Measurements from ENCODE around the gene HNF4A. TPM values are rescaled to one million over a fixed set of nuclear protein-coding genes. Genes with fewer than 3 reads are reported as not detected.

Gene HNF4A
- total RNA-seq, 2 experiments from 2014 or later = not detected

DNA sequence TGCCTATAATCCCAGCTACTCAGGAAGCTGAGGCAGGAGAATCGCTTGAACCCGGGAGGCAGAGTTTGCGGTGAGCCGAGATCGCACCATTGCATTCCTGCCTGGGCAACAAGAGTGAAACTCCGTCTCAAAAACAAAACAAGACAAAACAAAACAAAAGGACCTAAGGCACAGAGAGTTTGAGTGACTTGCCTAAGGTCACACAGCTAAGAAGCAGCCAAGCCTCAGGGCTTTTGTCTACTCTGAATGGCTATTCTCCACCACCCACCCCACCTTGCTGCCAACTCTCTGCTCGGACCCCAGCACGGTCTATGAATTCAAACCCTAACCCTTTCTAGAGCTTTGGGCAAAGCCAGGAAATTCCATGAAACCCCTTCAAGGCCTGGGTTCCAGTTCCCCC lies 101.1 kb downstream of the HNF4A start:
- CTCF ChIA-PET = no interaction called here
- intact Hi-C loops (cut with DNase I, micrococcal nuclease) = no loop called here
- Mint-ChIP-seq H3K27me3 (peaks cover 4% of the 10 kb centered on the region), H3K27ac (no peak overlapping the region), H3K9me3 (no peaks in the 10 kb centered on the region), H3K4me1 (ENCODE audit: low read depth) (no peaks in the 10 kb centered on the region), H3K4me3 (no peak overlapping the region), H3K36me3 (ENCODE audit: low read depth) (no peaks in the 10 kb centered on the region)
- Histone ChIP-seq H3K27ac (ENCODE audit: low read depth in 1 of 2, low read length in 2 of 2) (no peak overlapping the region), H3K4me1 (ENCODE audit: insufficient read depth, low read length) (no peaks in the 10 kb centered on the region), H3K4me3 (ENCODE audit: low read length) (no peak overlapping the region), H3K9me3 (ENCODE audit: control insufficient read depth in 1 of 2, insufficient read depth in 1 of 2, low read length in 2 of 2) (no peaks in the 10 kb centered on the region), H3K36me3 (ENCODE audit: insufficient read depth, low read length) (no peaks in the 10 kb centered on the region), H3K27me3 (ENCODE audit: control insufficient read depth in 1 of 2, insufficient read depth in 2 of 2, low read length in 2 of 2) (no peaks in the 10 kb centered on the region)
- POLR2A ChIA-PET = no interaction called here
- DNase-seq = no peak
- TF ChIP-seq, protein P1, sequence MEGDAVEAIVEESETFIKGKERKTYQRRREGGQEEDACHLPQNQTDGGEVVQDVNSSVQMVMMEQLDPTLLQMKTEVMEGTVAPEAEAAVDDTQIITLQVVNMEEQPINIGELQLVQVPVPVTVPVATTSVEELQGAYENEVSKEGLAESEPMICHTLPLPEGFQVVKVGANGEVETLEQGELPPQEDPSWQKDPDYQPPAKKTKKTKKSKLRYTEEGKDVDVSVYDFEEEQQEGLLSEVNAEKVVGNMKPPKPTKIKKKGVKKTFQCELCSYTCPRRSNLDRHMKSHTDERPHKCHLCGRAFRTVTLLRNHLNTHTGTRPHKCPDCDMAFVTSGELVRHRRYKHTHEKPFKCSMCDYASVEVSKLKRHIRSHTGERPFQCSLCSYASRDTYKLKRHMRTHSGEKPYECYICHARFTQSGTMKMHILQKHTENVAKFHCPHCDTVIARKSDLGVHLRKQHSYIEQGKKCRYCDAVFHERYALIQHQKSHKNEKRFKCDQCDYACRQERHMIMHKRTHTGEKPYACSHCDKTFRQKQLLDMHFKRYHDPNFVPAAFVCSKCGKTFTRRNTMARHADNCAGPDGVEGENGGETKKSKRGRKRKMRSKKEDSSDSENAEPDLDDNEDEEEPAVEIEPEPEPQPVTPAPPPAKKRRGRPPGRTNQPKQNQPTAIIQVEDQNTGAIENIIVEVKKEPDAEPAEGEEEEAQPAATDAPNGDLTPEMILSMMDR (IDR thresholded peaks at IDR 0.05) = no peak
- ATAC-seq (ENCODE audit: poor library complexity) = no peak

DNA sequence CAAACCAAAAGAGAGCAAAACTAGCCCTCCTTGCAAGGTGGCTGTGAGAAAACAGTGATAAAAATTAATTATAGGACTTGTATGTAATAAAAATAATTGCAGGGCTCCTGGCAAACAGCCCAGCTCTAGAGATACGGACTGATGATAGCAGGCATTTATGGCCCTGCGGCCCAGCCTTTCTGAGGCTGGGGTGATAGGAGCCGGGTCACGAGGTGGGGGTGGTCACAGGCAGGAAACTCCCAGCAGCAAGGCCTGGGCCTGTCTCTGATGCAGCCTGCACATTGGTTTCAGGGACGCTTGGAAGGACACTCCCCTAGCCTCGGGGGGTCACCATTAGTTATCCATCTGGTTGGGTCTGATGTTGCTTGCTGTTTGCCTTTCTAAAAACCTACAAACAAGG lies 101.5 kb downstream of the HNF4A start:
- Histone ChIP-seq H3K4me3 (ENCODE audit: low read length) (no peak overlapping the region), H3K4me1 (ENCODE audit: insufficient read depth, low read length) (no peaks in the 10 kb centered on the region), H3K36me3 (ENCODE audit: insufficient read depth, low read length) (no peaks in the 10 kb centered on the region), H3K27me3 (ENCODE audit: control insufficient read depth in 1 of 2, insufficient read depth in 2 of 2, low read length in 2 of 2) (no peaks in the 10 kb centered on the region), H3K27ac (ENCODE audit: low read depth in 1 of 2, low read length in 2 of 2) (no peak overlapping the region), H3K9me3 (ENCODE audit: control insufficient read depth in 1 of 2, insufficient read depth in 1 of 2, low read length in 2 of 2) (no peaks in the 10 kb centered on the region)
- TF ChIP-seq, protein P1 (IDR thresholded peaks at IDR 0.05) = no peak
- no peaks in the 10 kb centered on the region for H3K9me3 Mint-ChIP-seq
- no peaks in the 10 kb centered on the region for H3K36me3 Mint-ChIP-seq (ENCODE audit: low read depth)
- intact Hi-C loops (cut with DNase I, micrococcal nuclease) = no loop called here
- CTCF ChIA-PET = no interaction called here
- DNase-seq (no peak), ATAC-seq (ENCODE audit: poor library complexity) (no peak)
- POLR2A ChIA-PET = no interaction called here
- H3K27ac Mint-ChIP-seq = no peak overlapping the region
- H3K4me1 Mint-ChIP-seq (ENCODE audit: low read depth) = no peaks in the 10 kb centered on the region
- peaks cover under 1% of the 10 kb centered on the region for H3K27me3 Mint-ChIP-seq
- no peak overlapping the region for H3K4me3 Mint-ChIP-seq

DNA sequence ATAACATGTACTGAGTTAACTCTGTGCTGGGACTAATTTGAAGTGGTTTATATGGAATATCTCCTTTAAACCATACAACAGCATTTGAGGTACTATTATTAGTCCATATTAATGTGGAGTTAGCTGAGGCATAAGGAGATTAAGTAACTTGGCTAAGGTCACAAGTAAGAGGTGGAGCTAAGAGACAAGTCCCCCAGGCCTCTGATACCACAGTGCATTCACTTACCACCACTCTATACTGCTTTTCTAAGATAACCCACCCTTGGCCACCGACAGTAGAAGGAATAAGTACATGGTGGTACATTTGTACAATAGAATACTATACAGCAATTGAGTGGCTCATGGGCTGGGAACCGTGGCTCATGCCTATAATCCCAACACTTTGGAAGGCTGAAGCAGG lies 103.8 kb downstream of the HNF4A start:
- CTCF ChIA-PET = no interaction called here

More for the DNA sequence above, 103.8 kb downstream of the HNF4A start:
- H3K36me3 ChIP-seq (ENCODE audit: insufficient read depth, low read length) = no peaks in the 10 kb centered on the region
- no peak overlapping the region for H3K27ac ChIP-seq (ENCODE audit: low read depth in 1 of 2, low read length in 2 of 2)
- H3K9me3 ChIP-seq (ENCODE audit: control insufficient read depth in 1 of 2, insufficient read depth in 1 of 2, low read length in 2 of 2) = no peaks in the 10 kb centered on the region
- no peaks in the 10 kb centered on the region for H3K27me3 Mint-ChIP-seq
- H3K9me3 Mint-ChIP-seq = no peaks in the 10 kb centered on the region
- DNase-seq = no peak
- no peaks in the 10 kb centered on the region for H3K4me1 Mint-ChIP-seq (ENCODE audit: low read depth)
- no peaks in the 10 kb centered on the region for H3K27me3 ChIP-seq (ENCODE audit: control insufficient read depth in 1 of 2, insufficient read depth in 2 of 2, low read length in 2 of 2)
- no peak overlapping the region for H3K27ac Mint-ChIP-seq
- H3K4me3 ChIP-seq (ENCODE audit: low read length) = no peak overlapping the region
- intact Hi-C loops (cut with DNase I, micrococcal nuclease) = no loop called here
- no peaks in the 10 kb centered on the region for H3K4me1 ChIP-seq (ENCODE audit: insufficient read depth, low read length)
- no peak for ATAC-seq (ENCODE audit: poor library complexity)
- no peaks in the 10 kb centered on the region for H3K36me3 Mint-ChIP-seq (ENCODE audit: low read depth)
- no peak overlapping the region for H3K4me3 Mint-ChIP-seq
- TF ChIP-seq, protein P1 (IDR thresholded peaks at IDR 0.05) = no peak
- POLR2A ChIA-PET = no interaction called here

Data from CD4-positive, alpha-beta T cell (primary cell).